DMS 273 (cell line): ENCODE measurements around the gene RPS6KA2.

Source experiments
- DNase-seq: peaks from one replicate; lab custom pipeline; 2025; ENCODE audit not compliant: unreplicated experiment; lab: John Stamatoyannopoulos, UW

The RPS6KA2 gene

DNA sequence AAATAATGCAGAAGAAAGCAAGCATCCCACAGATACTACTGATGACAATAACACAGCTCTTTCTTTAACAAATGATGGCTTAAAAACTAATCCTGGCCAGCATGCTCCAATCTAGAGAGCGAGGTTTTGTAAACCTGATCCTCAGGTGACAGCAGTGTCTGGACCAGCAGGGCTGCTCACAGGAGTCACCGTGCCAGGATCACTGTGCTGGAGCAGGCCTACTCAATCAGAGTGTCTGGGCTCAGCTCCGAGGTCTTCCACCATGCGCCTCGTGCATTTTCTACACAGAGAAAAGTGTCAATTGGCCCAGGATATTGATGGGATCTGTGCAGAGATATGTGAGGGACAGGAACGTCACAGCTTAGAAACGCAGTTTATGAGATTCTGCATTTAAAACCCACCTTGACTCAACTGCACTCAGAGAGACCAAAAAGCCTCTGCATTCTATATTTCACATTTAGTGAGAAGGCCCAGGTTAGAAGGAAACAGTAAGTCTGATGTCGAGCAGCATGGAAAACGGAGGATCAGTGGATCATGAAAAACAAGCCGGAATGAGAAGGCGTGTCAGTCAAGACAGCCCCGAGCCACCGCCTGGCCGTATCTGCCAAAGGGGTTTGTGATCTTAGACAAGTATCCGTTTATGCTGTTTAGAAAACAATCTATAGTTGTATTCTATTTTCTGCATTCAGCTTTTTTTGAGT, 48.4 kb downstream of the RPS6KA2 start:
- DNase-seq: no peak

GRCh38 chr6:166575205-166575604, 51.8 kb downstream of the RPS6KA2 start:
- DNase-seq: no peak

- DNase-seq: no peak
Measured at GRCh38 chr6:166573511-166574216, 53.4 kb downstream of the RPS6KA2 start.

DNA sequence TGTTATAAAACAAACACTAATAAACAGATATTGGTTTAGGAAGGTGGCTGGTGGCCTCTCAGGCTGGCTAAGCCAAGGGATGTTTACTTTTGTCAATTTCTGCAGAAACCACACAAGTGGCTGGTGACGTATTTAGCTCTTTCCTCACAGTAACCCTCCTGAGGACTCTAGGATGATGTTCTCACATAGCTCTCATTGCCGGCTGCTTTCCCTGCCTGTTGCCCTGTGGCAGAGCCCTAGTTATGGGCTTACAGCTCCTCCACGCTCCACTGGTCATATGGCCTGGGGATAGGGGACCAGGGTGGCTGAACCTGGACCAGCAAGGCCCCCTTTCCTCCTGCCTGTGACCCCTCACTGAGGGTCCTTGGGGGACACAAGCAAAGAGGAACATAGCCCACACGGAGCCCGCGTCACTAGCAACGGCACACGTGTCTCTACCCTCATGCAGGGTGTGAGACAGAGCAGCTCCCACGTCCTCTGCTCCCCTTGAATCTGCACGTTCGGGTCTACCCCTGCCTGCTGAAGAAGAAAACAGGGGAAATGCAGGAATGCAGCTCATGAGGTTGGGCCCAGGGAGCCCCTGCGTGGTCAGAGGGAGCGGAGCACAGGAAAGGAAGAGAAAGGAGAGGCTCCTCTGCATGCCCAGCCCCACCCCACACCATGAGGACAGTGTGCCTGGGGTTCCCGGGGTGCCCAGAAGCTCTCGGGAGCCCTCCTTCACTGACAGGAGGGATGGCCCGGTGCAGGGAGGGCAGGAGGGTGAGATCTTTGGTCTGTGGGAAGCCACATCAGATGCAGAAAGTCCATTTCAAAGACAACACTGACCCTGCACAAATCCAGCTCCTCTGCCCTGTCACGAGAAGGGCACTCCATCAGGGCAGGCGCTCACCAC, 54.4 kb downstream of the RPS6KA2 start:
- DNase-seq: no peak

- no peak for DNase-seq
Measured at GRCh38 chr6:166570929-166571713, 55.9 kb downstream of the RPS6KA2 start.

DNA sequence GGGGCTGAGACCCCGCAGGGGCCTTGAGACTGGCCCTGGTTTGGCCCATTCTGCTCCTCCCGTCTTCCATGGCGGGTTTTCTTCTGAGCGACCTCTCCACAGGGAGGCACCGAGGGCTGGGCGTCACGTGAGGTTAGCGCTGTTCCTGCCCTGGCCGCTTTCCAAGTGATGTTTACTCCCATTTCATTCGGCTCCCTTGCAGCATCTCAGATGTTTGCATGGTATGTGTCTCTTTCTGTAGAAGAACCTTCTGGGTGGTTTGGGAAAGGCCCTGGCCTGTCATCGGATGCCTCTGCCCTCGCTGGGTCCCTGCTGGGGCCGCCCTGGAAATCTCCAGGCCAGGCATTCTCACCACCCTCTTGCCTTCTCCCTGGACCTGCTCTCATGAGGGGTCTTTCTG, 57.8 kb downstream of the RPS6KA2 start:
- DNase-seq: no peak

DNA sequence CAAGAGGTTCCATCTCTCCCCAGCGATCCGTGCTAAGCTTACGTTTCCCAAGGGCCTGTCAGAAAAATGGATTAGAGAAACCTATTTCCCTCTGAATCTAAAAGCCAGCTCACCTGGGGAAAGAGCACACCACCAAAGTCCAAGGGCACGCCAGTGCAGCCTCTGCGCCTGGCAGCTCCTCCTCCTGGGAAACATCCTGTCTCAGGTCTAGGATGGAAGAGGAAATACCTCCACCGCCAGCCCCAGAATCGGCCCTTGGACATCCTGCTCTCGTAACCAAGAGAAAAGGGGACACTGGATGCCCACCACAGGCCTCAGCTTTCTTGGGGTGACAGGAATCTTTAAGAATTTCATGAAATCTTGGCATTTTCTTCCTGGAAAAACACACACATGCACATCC, 59.2 kb downstream of the RPS6KA2 start:
- DNase-seq: no peak

- DNase-seq: no peak
Measured at GRCh38 chr6:166567107-166567506, 59.9 kb downstream of the RPS6KA2 start.

DNA sequence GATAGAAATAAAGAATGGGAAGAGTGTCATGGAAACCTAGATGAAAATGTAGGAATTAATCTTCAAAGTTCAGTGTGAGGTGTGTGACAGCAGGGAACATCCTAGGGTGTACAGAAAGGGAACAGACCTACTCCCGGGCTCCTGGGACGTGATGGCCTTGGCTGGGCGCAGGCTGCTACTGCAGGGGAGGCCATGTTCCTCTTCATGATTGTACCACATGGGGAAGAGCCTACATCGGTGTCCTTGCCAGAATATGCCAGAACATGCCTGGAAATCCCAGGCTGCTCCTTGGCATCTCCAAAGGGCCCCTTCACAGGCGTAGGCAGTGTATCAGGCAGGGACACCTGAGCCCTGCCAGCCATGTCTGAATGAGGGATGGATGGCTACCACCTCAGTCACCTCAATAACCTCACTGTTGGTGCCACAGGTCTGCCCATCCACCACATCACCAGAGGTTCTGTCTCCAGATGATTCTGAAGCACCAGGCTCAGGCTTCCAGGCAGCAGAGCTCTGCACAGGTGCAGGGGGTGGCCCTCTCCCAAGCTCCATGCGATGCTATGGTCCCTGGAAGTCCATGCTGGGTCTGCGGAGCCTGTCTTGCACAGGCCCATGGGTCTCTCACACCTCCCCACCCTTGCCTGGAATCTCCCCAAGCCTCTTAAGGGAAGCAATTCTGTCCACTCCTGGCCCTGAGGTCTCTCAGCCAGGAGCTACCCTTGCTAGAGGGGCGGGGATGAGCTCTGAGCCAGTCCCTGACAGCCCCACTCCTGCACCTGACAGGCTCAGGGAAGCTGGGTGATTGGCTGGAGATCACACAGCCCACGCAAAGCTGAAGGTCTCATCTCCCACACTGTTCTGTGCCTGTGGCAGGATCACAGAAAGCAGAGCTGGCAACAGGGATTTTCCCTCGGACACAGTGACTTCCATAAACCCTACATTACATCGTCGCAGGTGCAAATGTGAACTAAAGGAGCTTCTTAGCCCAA, 60.7 kb downstream of the RPS6KA2 start:
- DNase-seq: no peak

GRCh38 chr6:166565084-166565967, 61.7 kb downstream of the RPS6KA2 start:
- no peak for DNase-seq

DNA sequence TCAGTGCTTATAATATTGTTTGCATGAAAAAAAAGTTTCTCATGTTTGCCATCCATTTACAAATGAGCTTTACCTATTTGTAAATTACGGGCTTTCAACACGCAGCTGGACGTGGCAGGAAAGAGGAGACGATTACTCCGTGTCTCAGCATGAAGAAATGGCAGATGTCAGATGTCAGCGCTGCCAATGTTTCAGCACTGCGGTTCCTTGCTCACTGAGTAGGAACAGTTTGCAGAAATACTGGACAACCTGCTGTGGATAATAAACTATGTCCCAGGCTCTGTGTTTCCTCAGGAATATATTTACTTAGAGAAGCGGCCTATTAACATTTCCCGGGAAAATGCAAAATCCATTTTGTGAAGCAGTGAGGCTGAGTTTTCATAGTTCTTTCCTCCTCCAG, 63.2 kb downstream of the RPS6KA2 start:
- no peak for DNase-seq

- DNase-seq: no peak
Measured at GRCh38 chr6:166563200-166563599, 63.9 kb downstream of the RPS6KA2 start.

GRCh38 chr6:166562726-166563125, 64.3 kb downstream of the RPS6KA2 start:
- no peak for DNase-seq

DNA sequence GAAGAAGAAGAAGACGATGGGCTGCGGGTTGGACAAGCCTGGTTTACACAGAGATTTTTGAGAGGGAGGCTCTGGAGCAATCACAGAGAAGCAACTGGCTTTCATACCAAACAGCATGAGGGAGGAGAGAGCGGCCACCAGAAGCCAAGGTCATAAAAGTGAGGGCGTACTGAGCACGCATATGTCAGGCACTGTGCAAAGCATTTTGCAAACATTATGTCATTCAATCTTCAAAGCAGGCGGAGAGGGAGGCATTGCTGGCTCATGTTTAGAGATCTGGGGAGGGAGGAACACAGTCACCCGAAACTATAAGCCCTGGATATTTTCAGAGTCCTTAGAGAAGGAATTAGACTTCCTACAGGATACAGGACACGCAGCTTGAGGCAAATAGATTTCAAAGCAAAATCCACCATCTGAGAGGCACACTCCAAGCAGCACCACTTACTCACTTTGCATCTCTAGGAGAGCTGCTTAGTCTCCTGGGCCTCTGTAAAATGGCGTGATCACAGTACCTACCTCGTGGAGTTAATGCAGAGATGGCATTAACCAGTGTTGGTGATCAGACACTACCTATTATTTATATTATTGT, 65.2 kb downstream of the RPS6KA2 start:
- DNase-seq: no peak

- no peak for DNase-seq
Measured at GRCh38 chr6:166560222-166560621, 66.8 kb downstream of the RPS6KA2 start.

- DNase-seq: no peak
Measured at GRCh38 chr6:166559662-166560061, 67.4 kb downstream of the RPS6KA2 start.

- DNase-seq: no peak
Measured at GRCh38 chr6:166559211-166559610, 67.8 kb downstream of the RPS6KA2 start.
